Activated T-cell treated with anti-CD3 and anti-CD28 coated beads for 4 hours (primary cell): ENCODE measurements around the gene DUSP10.

Experiments
- DNase-seq: peaks from one replicate; pipeline ENCODE4 v3.0.0-alpha.2; 2020

The DUSP10 gene

GRCh38 chr1:221689138-221689537 lies 52.8 kb downstream of the DUSP10 start:
- no peak for DNase-seq

- no peak for DNase-seq
Measured at GRCh38 chr1:221688488-221688843, 53.4 kb downstream of the DUSP10 start.

DNA sequence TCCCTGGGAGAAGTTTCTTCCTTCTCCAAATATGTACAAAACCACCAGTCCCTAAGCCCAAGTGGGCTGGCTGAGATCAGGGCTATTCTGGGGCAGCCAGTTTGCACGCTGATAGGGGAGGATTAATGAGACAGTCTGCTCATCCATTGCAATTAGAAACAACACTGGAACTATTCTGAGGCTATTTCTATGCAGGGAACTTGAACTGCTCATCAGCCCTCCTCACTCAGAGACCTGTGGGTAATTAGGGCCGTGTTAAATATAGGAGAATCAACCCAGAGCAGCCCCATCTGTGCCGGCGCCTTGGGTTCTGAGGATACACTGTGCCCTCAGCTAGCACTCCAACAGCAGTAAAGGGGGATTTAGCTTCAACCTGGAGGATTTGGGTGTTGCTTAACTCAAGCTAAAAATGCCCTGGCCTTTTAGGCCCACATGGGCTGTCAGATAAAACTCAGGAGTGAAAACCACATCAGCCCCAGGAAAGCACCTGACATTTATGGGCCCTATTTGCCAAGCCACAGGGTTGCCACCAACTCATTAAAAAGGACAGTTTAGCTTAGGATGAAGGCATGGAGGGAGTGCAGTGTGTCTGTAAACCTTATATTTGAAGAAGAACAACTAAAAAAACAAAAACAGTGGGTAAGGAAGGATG lies 53.9 kb downstream of the DUSP10 start:
- DNase-seq, result no peak

GRCh38 chr1:221683681-221684080 lies 58.2 kb downstream of the DUSP10 start:
- DNase-seq, result no peak

DNA sequence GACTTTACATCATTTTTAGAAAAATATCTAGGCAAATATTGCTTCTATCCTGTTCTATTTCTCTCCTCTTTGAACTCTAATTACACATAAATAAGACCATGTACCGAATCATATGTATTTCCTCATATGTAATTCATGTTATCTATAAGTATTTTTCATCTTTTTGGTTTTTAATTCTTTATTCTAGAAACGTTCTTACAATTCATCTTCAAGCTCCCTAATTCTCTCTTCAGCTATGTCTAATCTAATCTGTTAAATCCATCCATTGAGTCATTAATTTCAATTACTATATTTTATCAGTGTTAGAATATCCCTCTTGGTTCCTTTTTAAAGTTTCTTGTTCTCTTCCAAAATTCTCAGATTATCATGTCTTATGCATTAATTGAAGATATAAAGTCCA lies 61.8 kb downstream of the DUSP10 start:
- no peak for DNase-seq

GRCh38 chr1:221678014-221678413 lies 63.9 kb downstream of the DUSP10 start:
- DNase-seq, result no peak

- DNase-seq, result no peak
Measured at GRCh38 chr1:221675880-221676800, 65.7 kb downstream of the DUSP10 start.

- no peak for DNase-seq
Measured at GRCh38 chr1:221672965-221673364, 68.9 kb downstream of the DUSP10 start.

GRCh38 chr1:221672239-221672645 lies 69.6 kb downstream of the DUSP10 start:
- DNase-seq, result no peak

GRCh38 chr1:221670081-221670480 lies 71.8 kb downstream of the DUSP10 start:
- DNase-seq, result no peak

DNA sequence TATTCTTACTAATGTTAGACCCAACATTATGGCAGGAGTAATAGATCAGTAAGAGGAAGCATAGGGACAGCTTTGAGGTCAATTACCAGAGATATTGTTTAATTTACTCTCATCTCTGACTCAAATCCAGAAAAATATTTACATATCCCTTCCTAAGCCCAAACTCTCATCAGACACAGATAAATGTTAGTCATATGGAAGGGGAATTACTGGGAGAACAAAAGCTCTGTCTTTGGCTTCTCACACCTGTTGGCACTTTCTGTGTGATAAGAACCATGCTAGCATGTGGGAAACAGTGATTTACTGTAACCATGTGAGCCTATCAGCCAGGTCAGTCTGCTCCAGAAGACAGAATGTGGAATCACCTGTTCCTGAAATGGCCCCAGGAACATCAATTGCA lies 72.4 kb downstream of the DUSP10 start:
- DNase-seq, result no peak

DNA sequence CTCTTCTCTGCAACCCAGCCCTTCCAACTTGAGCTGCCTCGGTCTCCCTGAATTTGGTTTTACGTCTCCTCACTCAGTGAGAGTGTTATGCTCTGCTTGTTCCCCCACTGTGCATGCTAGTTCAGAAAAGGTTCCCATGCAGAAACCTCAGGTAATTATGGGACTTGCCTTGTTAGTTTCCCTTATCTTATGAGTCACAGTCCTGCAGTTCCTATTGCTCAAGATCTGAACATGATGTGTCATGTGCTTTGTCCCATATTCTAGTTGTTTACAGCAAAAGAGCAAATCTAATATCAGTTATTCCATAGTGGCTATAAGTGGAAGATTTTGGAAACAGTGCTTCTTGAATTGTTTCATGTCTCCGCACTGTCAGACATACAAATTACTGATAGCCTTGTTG lies 74.4 kb downstream of the DUSP10 start:
- DNase-seq, result no peak

- no peak for DNase-seq
Measured at GRCh38 chr1:221664253-221664652, 77.6 kb downstream of the DUSP10 start.

DNA sequence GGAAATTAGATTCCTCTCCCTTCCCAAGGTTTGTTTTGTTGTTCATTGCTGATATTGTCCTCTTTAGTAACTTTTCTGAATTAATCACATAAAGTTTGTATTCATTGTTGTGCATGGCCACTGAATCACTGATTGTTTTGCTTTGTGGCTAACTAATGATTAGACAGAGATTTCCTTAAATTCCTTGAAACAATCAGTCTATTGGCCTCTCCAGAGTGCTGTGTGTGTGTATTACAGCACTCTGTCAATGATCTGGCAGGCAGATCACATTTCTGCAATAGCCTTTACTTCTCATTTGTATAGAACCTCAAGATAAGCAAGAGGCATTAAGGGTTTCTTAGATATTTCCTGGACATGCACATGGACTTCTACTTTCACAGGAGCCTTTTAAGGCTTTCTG lies 78.6 kb downstream of the DUSP10 start:
- DNase-seq, result no peak

- no peak for DNase-seq
Measured at GRCh38 chr1:221655766-221656305, 86.1 kb downstream of the DUSP10 start.
